Glutamatergic neuron (in vitro differentiated cells): ENCODE measurements around the gene CNTD1. TPM values are rescaled to one million over a fixed set of nuclear protein-coding genes. Genes with fewer than 3 reads are reported as not detected.
"Not testable (repeated sequence)": the region's sequence is repeated elsewhere in the genome, so short reads cannot be mapped to it uniquely, and the experiment has no call there.

Experiments
- DNase-seq: peaks from one replicate; pipeline ENCODE4 v3.0.0; 2022
- H3K27ac Mint-ChIP-seq: one replicate; pipeline ENCODE4 v1.8.0; 2020; ENCODE audit warnings: mild to moderate bottlenecking, mixed read lengths, inconsistent platforms; ENCODE audit not compliant: unreplicated experiment
- H3K27me3 Mint-ChIP-seq: one replicate; pipeline ENCODE4 v1.8.0; 2020; ENCODE audit warnings: mild to moderate bottlenecking, moderate library complexity, mixed read lengths, inconsistent platforms; ENCODE audit not compliant: unreplicated experiment
- H3K36me3 Mint-ChIP-seq: one replicate; pipeline ENCODE4 v1.8.0; 2020; ENCODE audit warnings: mild to moderate bottlenecking, mixed read lengths, inconsistent platforms; ENCODE audit not compliant: unreplicated experiment
- H3K4me1 Mint-ChIP-seq: one replicate; pipeline ENCODE4 v1.8.0; 2020; ENCODE audit warnings: mild to moderate bottlenecking, low read depth, mixed read lengths, inconsistent platforms; ENCODE audit not compliant: unreplicated experiment
- H3K4me3 Mint-ChIP-seq: one replicate; pipeline ENCODE4 v1.8.0; 2020; ENCODE audit warnings: mild to moderate bottlenecking, mixed read lengths, inconsistent platforms; ENCODE audit not compliant: unreplicated experiment
- H3K9me3 Mint-ChIP-seq: one replicate; pipeline ENCODE4 v1.8.0; 2020; ENCODE audit warnings: mild to moderate bottlenecking, moderate library complexity, mixed read lengths, inconsistent platforms; ENCODE audit not compliant: unreplicated experiment
- total RNA-seq: library from RNA; stranded (reverse); fragmentation: NEBNext Ultra II Directional; extraction: Animal tissue kit (Norgen Biotek cat#: 25700); gene quantifications from one replicate; pipeline ENCODE4 v1.2.1, GENCODE V29; 2021; ENCODE audit not compliant: unreplicated experiment
- TF ChIP-seq, protein P1 (sequence below): fragments of 200-600 bp; sonication (generic); IDR thresholded peaks from one replicate; pipeline ENCODE4 v1.5.0; 2021; ENCODE audit not compliant: partially characterized antibody, unreplicated experiment

The CNTD1 gene
- total RNA-seq, 1 donor from 2014 or later = not detected

DNA sequence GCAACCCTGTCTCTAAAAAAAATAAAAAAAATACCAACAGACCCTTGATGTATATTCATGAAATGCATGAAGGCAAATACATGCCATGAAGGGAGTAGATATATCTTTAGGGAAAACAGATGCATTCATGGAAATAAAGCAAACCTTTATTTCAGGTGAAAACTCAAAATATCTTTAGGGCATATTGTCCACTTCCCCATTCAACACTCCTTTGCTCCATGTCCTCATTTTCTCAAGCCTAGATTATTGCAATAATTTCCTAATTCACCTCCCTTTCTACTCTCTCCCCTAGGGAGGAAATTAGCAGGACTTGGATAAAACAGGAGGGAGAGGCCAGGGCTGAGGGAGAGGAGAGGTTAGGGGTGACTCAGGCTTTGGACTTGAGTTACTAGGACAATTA is 31.1 kb upstream of the CNTD1 start:
- Mint-ChIP-seq H3K27me3 (peaks cover 10% of the 10 kb centered on the region), H3K36me3 (no peaks in the 10 kb centered on the region), H3K9me3 (no peaks in the 10 kb centered on the region), H3K4me3 (no peak overlapping the region), H3K27ac (no peak overlapping the region), H3K4me1 (peaks cover 5% of the 10 kb centered on the region)
- TF ChIP-seq, protein P1, sequence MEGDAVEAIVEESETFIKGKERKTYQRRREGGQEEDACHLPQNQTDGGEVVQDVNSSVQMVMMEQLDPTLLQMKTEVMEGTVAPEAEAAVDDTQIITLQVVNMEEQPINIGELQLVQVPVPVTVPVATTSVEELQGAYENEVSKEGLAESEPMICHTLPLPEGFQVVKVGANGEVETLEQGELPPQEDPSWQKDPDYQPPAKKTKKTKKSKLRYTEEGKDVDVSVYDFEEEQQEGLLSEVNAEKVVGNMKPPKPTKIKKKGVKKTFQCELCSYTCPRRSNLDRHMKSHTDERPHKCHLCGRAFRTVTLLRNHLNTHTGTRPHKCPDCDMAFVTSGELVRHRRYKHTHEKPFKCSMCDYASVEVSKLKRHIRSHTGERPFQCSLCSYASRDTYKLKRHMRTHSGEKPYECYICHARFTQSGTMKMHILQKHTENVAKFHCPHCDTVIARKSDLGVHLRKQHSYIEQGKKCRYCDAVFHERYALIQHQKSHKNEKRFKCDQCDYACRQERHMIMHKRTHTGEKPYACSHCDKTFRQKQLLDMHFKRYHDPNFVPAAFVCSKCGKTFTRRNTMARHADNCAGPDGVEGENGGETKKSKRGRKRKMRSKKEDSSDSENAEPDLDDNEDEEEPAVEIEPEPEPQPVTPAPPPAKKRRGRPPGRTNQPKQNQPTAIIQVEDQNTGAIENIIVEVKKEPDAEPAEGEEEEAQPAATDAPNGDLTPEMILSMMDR = no peak
- DNase-seq = no peak

DNA sequence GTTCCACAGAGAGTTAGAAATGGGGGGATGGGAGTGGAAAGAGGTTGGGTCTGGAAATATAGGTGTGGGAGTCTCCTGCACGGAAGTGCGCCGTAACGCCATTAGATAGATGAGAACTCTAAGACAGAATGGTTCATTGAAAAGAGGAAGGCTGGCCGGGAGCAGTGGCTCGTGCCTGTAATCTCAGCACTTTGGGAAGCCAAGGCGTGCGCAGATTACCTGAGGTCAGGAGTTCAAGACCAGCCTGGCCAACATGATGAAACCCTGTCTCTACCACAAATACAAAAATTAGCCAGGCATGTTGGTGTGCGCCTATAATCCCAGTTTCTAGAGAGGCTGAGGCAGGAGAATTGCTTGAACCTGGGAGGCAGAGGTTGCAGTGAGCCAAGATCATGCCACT is 30.7 kb upstream of the CNTD1 start:
- H3K4me1 Mint-ChIP-seq, H3K27ac Mint-ChIP-seq, H3K9me3 Mint-ChIP-seq, H3K27me3 Mint-ChIP-seq, H3K4me3 Mint-ChIP-seq, DNase-seq, H3K36me3 Mint-ChIP-seq: not testable (repeated sequence)

DNA sequence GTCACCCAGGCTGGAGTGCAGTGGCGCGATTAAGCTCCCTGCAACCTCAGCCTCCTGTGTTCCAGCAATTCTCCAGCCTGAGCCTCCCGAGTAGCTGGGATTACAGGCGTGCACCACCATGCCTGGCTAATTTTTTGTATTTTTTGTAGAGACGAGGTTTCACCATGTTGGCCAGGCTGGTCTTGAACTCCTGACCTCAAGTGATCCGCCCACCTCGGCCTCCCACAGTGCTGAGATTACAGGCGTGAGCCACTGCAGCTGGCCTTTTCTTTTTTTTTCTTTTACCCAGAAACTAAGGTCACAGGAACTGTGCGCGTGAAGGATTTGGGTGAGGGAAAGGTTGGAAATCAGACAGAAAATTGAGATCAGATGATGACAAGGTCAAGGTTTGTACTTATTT is 28.7 kb upstream of the CNTD1 start:
- H3K36me3 Mint-ChIP-seq, H3K4me1 Mint-ChIP-seq, H3K9me3 Mint-ChIP-seq, DNase-seq, H3K27ac Mint-ChIP-seq, H3K4me3 Mint-ChIP-seq: not testable (repeated sequence)
- peaks cover 13% of the 10 kb centered on the region for H3K27me3 Mint-ChIP-seq

DNA sequence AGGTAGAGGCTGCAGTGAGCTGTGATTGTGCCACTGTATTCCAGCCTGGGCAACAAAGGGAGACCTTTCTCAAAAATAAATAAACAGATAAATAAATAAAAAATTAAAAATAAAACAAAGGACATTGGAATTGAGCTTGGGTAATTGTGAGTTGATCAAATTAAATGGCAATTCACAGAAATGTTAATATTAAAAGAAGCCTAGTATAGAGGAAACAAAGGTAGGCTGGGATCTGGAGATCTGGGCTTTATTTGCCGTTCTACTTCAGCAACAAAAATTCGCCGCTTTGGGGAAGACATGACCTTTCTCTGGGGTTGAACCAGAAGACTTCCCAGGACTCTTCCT is 25.7 kb upstream of the CNTD1 start:
- Mint-ChIP-seq H3K27ac (peak overlapping the region; percentile 98), H3K36me3 (no peaks in the 10 kb centered on the region), H3K27me3 (peaks cover 8% of the 10 kb centered on the region), H3K9me3 (no peaks in the 10 kb centered on the region), H3K4me3 (peak overlapping the region; percentile 100), H3K4me1 (peaks cover 8% of the 10 kb centered on the region)
- TF ChIP-seq, protein P1 = no peak
- no peak for DNase-seq

DNA sequence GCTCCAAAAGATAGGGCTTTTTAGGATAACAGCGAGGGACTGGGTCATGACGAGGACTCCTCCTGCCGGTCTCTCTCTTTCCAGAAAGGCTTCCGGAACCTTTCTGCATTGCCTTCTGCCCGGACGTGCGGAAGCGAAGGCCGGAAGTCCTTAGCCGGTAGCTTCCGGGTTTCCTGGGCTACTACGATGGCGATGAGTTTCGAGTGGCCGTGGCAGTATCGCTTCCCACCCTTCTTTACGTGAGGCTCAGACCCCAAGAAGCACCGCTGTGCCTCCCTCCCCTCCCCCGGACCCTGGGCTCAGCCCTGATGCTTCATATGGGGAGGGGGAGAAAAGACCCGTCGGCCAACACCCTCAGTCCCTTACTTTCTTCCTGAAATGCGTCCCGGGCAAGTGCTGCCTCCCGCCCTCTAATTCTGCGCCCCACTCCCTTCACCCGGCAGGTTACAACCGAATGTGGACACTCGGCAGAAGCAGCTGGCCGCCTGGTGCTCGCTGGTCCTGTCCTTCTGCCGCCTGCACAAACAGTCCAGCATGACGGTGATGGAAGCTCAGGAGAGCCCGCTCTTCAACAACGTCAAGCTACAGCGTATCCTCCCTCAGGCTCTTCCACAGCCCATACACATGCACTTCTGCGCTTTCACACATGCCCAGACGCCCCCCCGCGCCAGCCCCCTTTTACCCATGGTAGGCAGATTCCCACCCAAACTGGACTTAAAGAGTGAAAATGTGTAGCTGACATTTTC is 25.2 kb upstream of the CNTD1 start, which contains the start of gene VPS25:
VPS25 (plus strand) TSS at position 160 of the 746 bp plus-strand sequence; CDS start at position 187, 27 bp downstream.
- peaks cover 5% of the 10 kb centered on the region for H3K27me3 Mint-ChIP-seq
- peak; percentile 79 for DNase-seq
- H3K9me3 Mint-ChIP-seq = no peaks in the 10 kb centered on the region
- no peaks in the 10 kb centered on the region for H3K36me3 Mint-ChIP-seq
- H3K4me3 Mint-ChIP-seq = peak within 1 kb of the TSS; percentile 100
- peak within 1 kb of the TSS; percentile 98 for H3K27ac Mint-ChIP-seq
- peaks cover 8% of the 10 kb centered on the region for H3K4me1 Mint-ChIP-seq
- TF ChIP-seq, protein P1 = no peak

DNA sequence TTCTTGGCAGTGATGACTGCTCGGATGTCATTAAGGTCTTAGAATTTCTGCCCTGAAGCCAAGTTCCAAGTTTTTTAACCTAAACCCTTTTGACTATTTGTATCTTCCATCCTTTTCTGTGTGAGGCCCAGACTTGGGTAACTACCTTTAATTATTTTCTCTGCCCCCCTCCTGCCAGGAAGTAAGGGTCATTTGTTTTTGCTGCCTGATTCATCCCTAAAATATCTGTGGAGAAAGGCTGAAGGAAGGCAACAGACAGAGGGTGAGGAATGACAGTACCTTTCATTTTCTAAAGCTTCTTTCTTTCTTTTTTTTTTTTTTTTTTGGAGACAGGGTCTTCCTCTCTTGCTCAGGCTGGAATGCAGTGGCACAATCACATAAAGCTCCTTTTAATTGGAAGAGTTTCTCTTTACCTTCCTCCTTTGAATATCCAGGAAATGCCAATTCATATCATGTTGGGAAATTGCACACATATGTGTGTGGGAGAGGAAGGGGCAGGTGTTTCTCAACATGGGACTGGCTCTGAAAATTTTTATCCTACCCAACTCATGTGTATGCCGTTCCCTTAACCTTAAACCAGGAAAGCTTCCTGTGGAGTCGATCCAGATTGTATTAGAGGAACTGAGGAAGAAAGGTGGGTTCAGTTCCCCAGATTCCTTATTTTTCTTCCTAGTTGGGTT is 24.5 kb upstream of the CNTD1 start:
- H3K4me3 Mint-ChIP-seq = peak overlapping the region; percentile 100
- H3K9me3 Mint-ChIP-seq = no peaks in the 10 kb centered on the region
- no peak for DNase-seq
- peak overlapping the region; percentile 98 for H3K27ac Mint-ChIP-seq
- H3K4me1 Mint-ChIP-seq = peaks cover 8% of the 10 kb centered on the region
- peaks cover 5% of the 10 kb centered on the region for H3K27me3 Mint-ChIP-seq
- H3K36me3 Mint-ChIP-seq = no peaks in the 10 kb centered on the region
- TF ChIP-seq, protein P1 = no peak
